PC-9 (cell line): ENCODE measurements around the gene DMTF1. TPM values are rescaled to one million over a fixed set of nuclear protein-coding genes. Genes with fewer than 3 reads are reported as not detected.

ENCODE experiments used
- BruUV-seq: library from RNA; stranded (reverse); fragments of 400-500 nt; replicated peaks from 2 replicates; lab custom pipeline; 2021; lab: Mats Ljungman, UMichigan
- CTCF ChIA-PET: fragments of 300-600 bp; sonication (Branson Sonifier 250); formaldehyde crosslinking; loops from one replicate; lab custom pipeline; 2022; ENCODE audit warnings: antibody characterized with exemption; lab: Charles Lee
- POLR2A ChIA-PET: fragments of 300-600 bp; sonication (Branson Sonifier 250); formaldehyde crosslinking; loops from one replicate; lab custom pipeline; 2022; ENCODE audit warnings: antibody characterized with exemption; ENCODE audit not compliant: unreplicated experiment; lab: Charles Lee
- DNase-seq, 2 experiments: peaks; one replicate each; pipeline versions ENCODE4 v3.0.0 to v3.0.0-alpha.2; 2015 to 2022; ENCODE audit warnings: mixed read lengths in 1 of 2
- H2AFZ ChIP-seq: fragments of 200-600 bp; sonication (generic); 2 replicates; pipeline ENCODE4 v1.8.1; 2017; ENCODE audit warnings: antibody characterized with exemption
- H3F3A ChIP-seq: fragments of 200-600 bp; sonication (generic); 2 replicates; pipeline ENCODE4 v1.8.1; 2017; ENCODE audit warnings: antibody characterized with exemption, mild to moderate bottlenecking, low read depth; ENCODE audit not compliant: insufficient read depth
- H3K27ac ChIP-seq: fragments of 200-600 bp; sonication (generic); 2 replicates; pipeline ENCODE4 v1.6.1; 2016; ENCODE audit warnings: mixed run types
- H3K27me3 ChIP-seq: fragments of 200-600 bp; sonication (generic); 2 replicates; pipeline ENCODE4 v1.6.1; 2016; ENCODE audit warnings: low read depth, mixed run types; ENCODE audit not compliant: insufficient read depth
- H3K36me3 ChIP-seq: fragments of 200-600 bp; sonication (generic); 2 replicates; pipeline ENCODE4 v1.6.1; 2016; ENCODE audit warnings: low read depth, mixed run types
- H3K4me1 ChIP-seq: fragments of 200-600 bp; sonication (generic); replicated peaks from 2 replicates; pipeline ENCODE4 v1.6.1; 2016; ENCODE audit warnings: mixed run types; ENCODE audit not compliant: insufficient read depth
- H3K4me2 ChIP-seq: fragments of 200-600 bp; sonication (generic); 2 replicates; pipeline ENCODE4 v1.6.1; 2017; ENCODE audit warnings: mixed run types
- H3K4me3 ChIP-seq: fragments of 200-600 bp; sonication (generic); 2 replicates; pipeline ENCODE4 v1.6.1; 2016; ENCODE audit warnings: mixed run types
- H3K79me2 ChIP-seq: fragments of 200-600 bp; sonication (generic); 2 replicates; pipeline ENCODE4 v1.6.1; 2017; ENCODE audit warnings: low read depth, mixed run types
- H3K9me2 ChIP-seq: fragments of 200-600 bp; sonication (generic); 2 replicates; pipeline ENCODE4 v1.8.1; 2017; ENCODE audit warnings: mild to moderate bottlenecking; ENCODE audit not compliant: insufficient read depth
- H3K9me3 ChIP-seq: fragments of 200-600 bp; sonication (generic); 2 replicates; pipeline ENCODE4 v1.8.1; 2016; ENCODE audit warnings: low read depth; ENCODE audit not compliant: insufficient read depth
- H4K20me1 ChIP-seq: fragments of 200-600 bp; sonication (generic); 2 replicates; pipeline ENCODE4 v1.8.1; 2017; ENCODE audit not compliant: insufficient read depth
- EZH2 ChIP-seq: fragments of 200-600 bp; sonication (generic); IDR thresholded peaks from 2 replicates; pipeline ENCODE4 v1.8.0; 2017; ENCODE audit warnings: antibody characterized with exemption, low read depth
- intact Hi-C: fragments of 100-400 bp; cut with micrococcal nuclease; formaldehyde crosslinking; loops from one replicate; pipeline ENCODE4 v1.10.0; 2022; ENCODE audit not compliant: unreplicated experiment
- total RNA-seq: library from RNA; stranded (reverse); gene quantifications from 2 replicates; pipeline ENCODE4 v1.2.3, GENCODE V29; 2021
- TF ChIP-seq, protein P1 (sequence below): fragments of 200-600 bp; sonication (generic); conservative IDR thresholded peaks from 2 replicates; pipeline ENCODE4 v1.6.1; 2017; ENCODE audit warnings: mixed run types, antibody characterized with exemption, mild to moderate bottlenecking, moderate library complexity

The DMTF1 gene
- total RNA-seq, 1 experiment from 2014 or later: 54.0 TPM

DNA sequence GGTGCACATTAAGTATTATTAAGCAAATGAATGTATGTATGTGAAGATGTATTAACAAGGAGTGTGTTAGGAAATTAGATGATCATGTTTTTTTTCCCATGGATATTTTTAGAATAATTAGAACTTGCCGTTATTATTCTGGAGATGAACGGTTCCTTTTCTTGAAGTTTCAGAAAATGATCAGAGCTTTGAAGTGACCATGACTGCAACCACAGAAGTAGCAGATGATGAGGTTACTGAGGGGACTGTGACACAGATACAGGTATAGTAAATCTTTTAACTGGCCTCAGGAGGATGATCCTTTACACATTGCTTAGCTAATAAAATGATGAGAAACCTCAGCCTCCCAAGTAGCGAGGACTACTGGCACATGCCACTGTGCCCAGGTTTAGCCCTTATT is 18.6 kb downstream of the DMTF1 start:
- Histone ChIP-seq H3K9me2 (no peaks in the 10 kb centered on the region), H3F3A (no peaks in the 10 kb centered on the region), H4K20me1 (no peaks in the 10 kb centered on the region), H3K36me3 (peaks cover 19% of the 10 kb centered on the region), H3K27me3 (no peaks in the 10 kb centered on the region), H2AFZ (no peak overlapping the region), H3K4me1 (no peaks in the 10 kb centered on the region), H3K9me3 (no peaks in the 10 kb centered on the region), H3K4me2 (no peak overlapping the region), H3K4me3 (no peak overlapping the region), H3K79me2 (no peaks in the 10 kb centered on the region), H3K27ac (no peak overlapping the region)
- BruUV-seq: no TSS peak
- POLR2A ChIA-PET: no interaction called here
- no peak for DNase-seq
- CTCF ChIA-PET: no interaction called here
- intact Hi-C loops: no loop called here
- TF ChIP-seq, protein P1, sequence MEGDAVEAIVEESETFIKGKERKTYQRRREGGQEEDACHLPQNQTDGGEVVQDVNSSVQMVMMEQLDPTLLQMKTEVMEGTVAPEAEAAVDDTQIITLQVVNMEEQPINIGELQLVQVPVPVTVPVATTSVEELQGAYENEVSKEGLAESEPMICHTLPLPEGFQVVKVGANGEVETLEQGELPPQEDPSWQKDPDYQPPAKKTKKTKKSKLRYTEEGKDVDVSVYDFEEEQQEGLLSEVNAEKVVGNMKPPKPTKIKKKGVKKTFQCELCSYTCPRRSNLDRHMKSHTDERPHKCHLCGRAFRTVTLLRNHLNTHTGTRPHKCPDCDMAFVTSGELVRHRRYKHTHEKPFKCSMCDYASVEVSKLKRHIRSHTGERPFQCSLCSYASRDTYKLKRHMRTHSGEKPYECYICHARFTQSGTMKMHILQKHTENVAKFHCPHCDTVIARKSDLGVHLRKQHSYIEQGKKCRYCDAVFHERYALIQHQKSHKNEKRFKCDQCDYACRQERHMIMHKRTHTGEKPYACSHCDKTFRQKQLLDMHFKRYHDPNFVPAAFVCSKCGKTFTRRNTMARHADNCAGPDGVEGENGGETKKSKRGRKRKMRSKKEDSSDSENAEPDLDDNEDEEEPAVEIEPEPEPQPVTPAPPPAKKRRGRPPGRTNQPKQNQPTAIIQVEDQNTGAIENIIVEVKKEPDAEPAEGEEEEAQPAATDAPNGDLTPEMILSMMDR: no peak
- no peak for TF ChIP-seq EZH2

DNA sequence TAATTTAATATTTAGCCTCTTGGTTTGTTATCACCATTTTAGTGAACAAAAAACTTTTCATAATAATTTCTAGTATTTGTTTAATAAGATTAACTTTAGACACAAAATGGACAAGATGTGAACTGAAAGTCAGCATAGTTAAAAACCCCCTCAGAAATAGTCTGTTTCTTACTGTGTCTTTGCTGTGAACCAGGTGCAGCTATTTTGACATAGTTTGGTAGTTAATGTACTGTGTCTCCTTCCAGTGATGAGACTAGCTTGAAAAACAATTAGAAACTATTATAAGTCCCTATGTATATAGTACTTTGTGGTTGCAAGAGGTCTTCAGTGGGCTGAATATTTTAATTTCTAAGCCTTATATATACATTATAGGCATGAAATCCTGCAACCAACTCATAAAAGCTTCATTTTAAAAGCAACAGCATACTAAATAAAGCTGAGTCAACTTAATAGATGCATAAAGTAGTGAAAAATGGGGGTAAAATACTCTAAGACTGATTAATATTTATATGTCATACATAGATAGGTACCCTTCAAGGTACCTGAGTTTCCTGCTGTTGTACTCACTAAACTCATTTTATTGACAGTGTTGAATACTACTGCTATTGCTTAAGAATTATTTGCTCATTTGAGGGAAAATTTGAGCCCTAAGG is 19.2 kb downstream of the DMTF1 start:
- H3K9me2 ChIP-seq: no peaks in the 10 kb centered on the region
- peaks cover 24% of the 10 kb centered on the region for H3K36me3 ChIP-seq
- H3K27ac ChIP-seq: no peak overlapping the region
- no peaks in the 10 kb centered on the region for H4K20me1 ChIP-seq
- no TSS peak for BruUV-seq
- H3K4me1 ChIP-seq: no peaks in the 10 kb centered on the region
- no peak overlapping the region for H3K4me3 ChIP-seq
- H2AFZ ChIP-seq: no peak overlapping the region
- CTCF ChIA-PET: no interaction called here
- no peaks in the 10 kb centered on the region for H3F3A ChIP-seq
- no peaks in the 10 kb centered on the region for H3K9me3 ChIP-seq
- no peak for DNase-seq
- H3K79me2 ChIP-seq: no peaks in the 10 kb centered on the region
- intact Hi-C loops: no loop called here
- H3K27me3 ChIP-seq: no peaks in the 10 kb centered on the region
- no peak overlapping the region for H3K4me2 ChIP-seq
- TF ChIP-seq EZH2: no peak
- TF ChIP-seq, protein P1: no peak
- POLR2A ChIA-PET: no interaction called here

DNA sequence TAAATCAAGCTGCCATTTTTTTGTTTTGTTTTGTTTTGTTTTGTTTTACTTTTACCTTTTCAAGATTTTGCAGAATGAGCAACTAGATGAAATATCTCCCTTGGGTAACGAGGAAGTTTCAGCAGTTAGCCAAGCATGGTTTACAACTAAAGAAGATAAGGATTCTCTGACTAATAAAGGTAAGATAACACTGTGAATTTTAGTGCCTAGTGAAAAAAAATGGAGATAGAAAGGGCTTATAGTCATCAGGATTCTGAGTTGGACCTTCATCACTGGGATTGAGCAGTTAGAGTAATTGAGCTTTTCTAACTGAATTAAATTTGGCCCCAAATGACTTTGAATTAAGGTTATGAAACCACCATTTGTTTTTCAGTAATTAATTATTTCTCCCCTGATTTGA is 21.2 kb downstream of the DMTF1 start:
- CTCF ChIA-PET: no interaction called here
- TF ChIP-seq, protein P1: no peak
- TF ChIP-seq EZH2: no peak
- POLR2A ChIA-PET: interaction anchor here (0.6 kb wide), 1 partner anchor 144 kb away, joined by 6 read pairs; no protein-coding TSS in a partner anchor

More for the DNA sequence above, 21.2 kb downstream of the DMTF1 start:
- Histone ChIP-seq H3K36me3 (peaks cover 21% of the 10 kb centered on the region), H3K79me2 (no peaks in the 10 kb centered on the region), H3F3A (no peaks in the 10 kb centered on the region), H4K20me1 (0 out of 2 replicates have a peak, but pooled peaks cover 8% of the 10 kb centered on the region), H3K4me1 (no peaks in the 10 kb centered on the region), H3K4me2 (no peak overlapping the region), H3K27ac (no peak overlapping the region), H3K9me3 (no peaks in the 10 kb centered on the region), H3K27me3 (no peaks in the 10 kb centered on the region), H3K4me3 (no peak overlapping the region), H3K9me2 (no peaks in the 10 kb centered on the region), H2AFZ (no peak overlapping the region)
- no peak for DNase-seq
- BruUV-seq: no TSS peak
- intact Hi-C loops: no loop called here
